Karpas-422 (cell line): ENCODE data around the gene IRAK1BP1. TPM values are rescaled to one million over a fixed set of nuclear protein-coding genes. Genes with fewer than 3 reads are reported as not detected.
"Not testable (repeated sequence)": the region's sequence is repeated elsewhere in the genome, so short reads cannot be mapped to it uniquely, and the experiment has no call there.

Experiments
- DNase-seq: peaks from one replicate; pipeline ENCODE4 v3.0.0-alpha.2; 2015
- H2AFZ ChIP-seq: fragments of 200-600 bp; sonication (generic); 2 replicates; pipeline ENCODE4 v1.6.1; 2014; ENCODE audit warnings: antibody characterized with exemption, low read length, mixed read lengths
- H3K27ac ChIP-seq: fragments of 200-600 bp; sonication (generic); 2 replicates; pipeline ENCODE4 v1.5.1; 2014; ENCODE audit warnings: mild to moderate bottlenecking, low read length, moderate library complexity
- H3K27me3 ChIP-seq: fragments of 200-600 bp; sonication (generic); 2 replicates; pipeline ENCODE4 v1.6.1; 2014; ENCODE audit warnings: low read length, mixed read lengths
- H3K36me3 ChIP-seq: fragments of 200-600 bp; sonication (generic); 2 replicates; pipeline ENCODE4 v1.6.1; 2014; ENCODE audit warnings: low read length, mixed read lengths; ENCODE audit not compliant: insufficient read depth
- H3K4me1 ChIP-seq: fragments of 200-600 bp; sonication (generic); 2 replicates; pipeline ENCODE4 v1.6.1; 2014; ENCODE audit warnings: mild to moderate bottlenecking, low read length, mixed read lengths
- H3K4me2 ChIP-seq: fragments of 200-600 bp; sonication (generic); 2 replicates; pipeline ENCODE4 v1.6.1; 2014; ENCODE audit warnings: low read length, low read depth, mild to moderate bottlenecking; ENCODE audit not compliant: poor library complexity, severe bottlenecking
- H3K4me3 ChIP-seq: fragments of 200-600 bp; sonication (generic); 2 replicates; pipeline ENCODE4 v1.5.1; 2014; ENCODE audit warnings: mild to moderate bottlenecking, antibody characterized with exemption, low read length, mixed read lengths
- H3K79me2 ChIP-seq: fragments of 200-600 bp; sonication (generic); 2 replicates; pipeline ENCODE4 v1.6.1; 2014; ENCODE audit warnings: mild to moderate bottlenecking, low read length, mixed read lengths
- H3K9ac ChIP-seq: fragments of 200-600 bp; sonication (generic); 2 replicates; pipeline ENCODE4 v1.6.0; 2014; ENCODE audit warnings: low read length
- H3K9me2 ChIP-seq: fragments of 200-600 bp; sonication (generic), shearing (Covaris generic); replicated peaks from 2 replicates; pipeline ENCODE4 v1.6.0; 2014; ENCODE audit warnings: mild to moderate bottlenecking, low read length, moderate library complexity; ENCODE audit not compliant: insufficient read depth
- H3K9me3 ChIP-seq: fragments of 300-700, 200-600 bp; sonication (generic); 2 replicates; pipeline ENCODE4 v1.6.1; 2014; ENCODE audit warnings: low read length, mixed read lengths
- H4K20me1 ChIP-seq: fragments of 200-600 bp; sonication (generic); 2 replicates; pipeline ENCODE4 v1.6.1; 2014; ENCODE audit warnings: mild to moderate bottlenecking, antibody characterized with exemption, low read length, low read depth; ENCODE audit not compliant: insufficient read depth
- total RNA-seq: library from RNA; depleted of rRNA; stranded (reverse); fragments of >200 nt; shearing (Covaris generic); gene quantifications from 2 replicates; pipeline ENCODE4 v1.2.3, GENCODE V29; 2014; ENCODE audit warnings: low replicate concordance

Gene IRAK1BP1
- total RNA-seq, 1 experiment from 2014 or later = 16.5 TPM

- H3K9ac ChIP-seq = no peak overlapping the region
- no peak for DNase-seq
Measured at GRCh38 chr6:78861509-78861908, 5.8 kb upstream of the IRAK1BP1 start.

GRCh38 chr6:78863576-78863975 lies 3.8 kb upstream of the IRAK1BP1 start:
- DNase-seq = no peak
- Histone ChIP-seq H2AFZ (no peak overlapping the region), H3K9me3 (no peaks in the 10 kb centered on the region), H3K36me3 (no peaks in the 10 kb centered on the region), H4K20me1 (no peaks in the 10 kb centered on the region), H3K27me3 (no peaks in the 10 kb centered on the region; the same call in 1 of the 2 replicates), H3K27ac (no peak overlapping the region), H3K4me1 (peaks cover 10% of the 10 kb centered on the region), H3K9me2 (no peaks in the 10 kb centered on the region), H3K4me3 (no peak overlapping the region), H3K4me2 (no peak overlapping the region), H3K9ac (no peak overlapping the region), H3K79me2 (peaks cover 14% of the 10 kb centered on the region)

More at GRCh38 chr6:78861509-78861908, 5.8 kb upstream of the IRAK1BP1 start:
- Histone ChIP-seq H3K79me2 (peaks cover 6% of the 10 kb centered on the region), H3K9me3 (no peaks in the 10 kb centered on the region), H4K20me1 (no peaks in the 10 kb centered on the region), H3K27ac (no peak overlapping the region), H3K4me3 (no peak overlapping the region), H3K36me3 (no peaks in the 10 kb centered on the region), H3K4me1 (peaks cover 6% of the 10 kb centered on the region), H2AFZ (no peak overlapping the region), H3K4me2 (no peak overlapping the region), H3K27me3 (no peaks in the 10 kb centered on the region; the same call in 1 of the 2 replicates), H3K9me2 (no peaks in the 10 kb centered on the region)

GRCh38 chr6:78864957-78865356 lies 2.4 kb upstream of the IRAK1BP1 start:
- no peaks in the 10 kb centered on the region for H4K20me1 ChIP-seq
- no peak for DNase-seq
- H3K9me3 ChIP-seq = no peaks in the 10 kb centered on the region
- H3K27ac ChIP-seq = no peak overlapping the region
- no peaks in the 10 kb centered on the region for H3K36me3 ChIP-seq
- H3K4me3 ChIP-seq = no peak overlapping the region
- no peaks in the 10 kb centered on the region; the same call in 1 of the 2 replicates for H3K27me3 ChIP-seq
- peaks cover 18% of the 10 kb centered on the region for H3K4me1 ChIP-seq
- no peaks in the 10 kb centered on the region for H3K9me2 ChIP-seq
- H3K79me2 ChIP-seq = peaks cover 26% of the 10 kb centered on the region
- H3K9ac ChIP-seq = no peak overlapping the region
- no peak overlapping the region for H2AFZ ChIP-seq
- no peak overlapping the region for H3K4me2 ChIP-seq

- no peaks in the 10 kb centered on the region for H4K20me1 ChIP-seq
- H3K36me3 ChIP-seq = peaks cover 4% of the 10 kb centered on the region; the same call in 1 of the 2 replicates
- H3K27me3 ChIP-seq = no peaks in the 10 kb centered on the region
- H3K79me2 ChIP-seq = peaks cover 46% of the 10 kb centered on the region
- H2AFZ ChIP-seq = peak overlapping the region; percentile 89
- H3K9me3 ChIP-seq = no peaks in the 10 kb centered on the region
- H3K4me2 ChIP-seq = peak overlapping the region; percentile 88
- no peaks in the 10 kb centered on the region for H3K9me2 ChIP-seq
- H3K4me1 ChIP-seq = peaks cover 18% of the 10 kb centered on the region
- H3K27ac ChIP-seq = peak overlapping the region; percentile 91
- DNase-seq = no peak
- peak overlapping the region; percentile 90 for H3K4me3 ChIP-seq
- H3K9ac ChIP-seq = peak overlapping the region; percentile 83
Measured at GRCh38 chr6:78867020-78867369, 356 bp upstream of the IRAK1BP1 start.

GRCh38 chr6:78868116-78868515 lies 765 bp downstream of the IRAK1BP1 start:
- no peaks in the 10 kb centered on the region for H3K9me2 ChIP-seq
- peaks cover 18% of the 10 kb centered on the region for H3K4me1 ChIP-seq
- H3K27ac ChIP-seq = peak overlapping the region; percentile 91
- peak overlapping the region; percentile 90 for H3K4me3 ChIP-seq
- DNase-seq = peak; percentile 69
- no peaks in the 10 kb centered on the region for H4K20me1 ChIP-seq
- H3K9me3 ChIP-seq = no peaks in the 10 kb centered on the region
- peaks cover 55% of the 10 kb centered on the region for H3K79me2 ChIP-seq
- H3K4me2 ChIP-seq = peak overlapping the region; percentile 88
- peak overlapping the region; percentile 83 for H3K9ac ChIP-seq
- H2AFZ ChIP-seq = peak overlapping the region; percentile 89
- peaks cover 8% of the 10 kb centered on the region; the same call in 1 of the 2 replicates for H3K36me3 ChIP-seq
- no peaks in the 10 kb centered on the region for H3K27me3 ChIP-seq

- Histone ChIP-seq H3K9me2 (no peaks in the 10 kb centered on the region), H2AFZ (no peak overlapping the region), H4K20me1 (no peaks in the 10 kb centered on the region)
Measured at GRCh38 chr6:78875505-78875904, 8.2 kb downstream of the IRAK1BP1 start.

GRCh38 chr6:78883651-78884050 lies 16.3 kb downstream of the IRAK1BP1 start:
- DNase-seq = no peak
- no peak overlapping the region for H3K27ac ChIP-seq
- H3K9me2 ChIP-seq = no peaks in the 10 kb centered on the region
- peaks cover 26% of the 10 kb centered on the region; the same call in 1 of the 2 replicates for H3K36me3 ChIP-seq
- no peaks in the 10 kb centered on the region for H3K4me1 ChIP-seq
- no peaks in the 10 kb centered on the region for H4K20me1 ChIP-seq
- H3K4me3 ChIP-seq = no peak overlapping the region
- H3K9ac ChIP-seq = no peak overlapping the region
- H2AFZ ChIP-seq = no peak overlapping the region
- peaks cover 15% of the 10 kb centered on the region; the same call in 1 of the 2 replicates for H3K79me2 ChIP-seq
- H3K9me3 ChIP-seq = no peaks in the 10 kb centered on the region
- no peak overlapping the region for H3K4me2 ChIP-seq
- H3K27me3 ChIP-seq = no peaks in the 10 kb centered on the region

More at GRCh38 chr6:78875505-78875904, 8.2 kb downstream of the IRAK1BP1 start:
- peaks cover 60% of the 10 kb centered on the region for H3K79me2 ChIP-seq
- H3K4me3 ChIP-seq = no peak overlapping the region
- H3K27me3 ChIP-seq = no peaks in the 10 kb centered on the region
- H3K4me1 ChIP-seq = no peaks in the 10 kb centered on the region
- no peak overlapping the region for H3K9ac ChIP-seq
- no peaks in the 10 kb centered on the region; the same call in 1 of the 2 replicates for H3K9me3 ChIP-seq
- no peak overlapping the region for H3K4me2 ChIP-seq
- peaks cover 47% of the 10 kb centered on the region for H3K36me3 ChIP-seq
- no peak for DNase-seq
- H3K27ac ChIP-seq = no peak overlapping the region

- Histone ChIP-seq H3K36me3 (peaks cover 22% of the 10 kb centered on the region; the same call in 1 of the 2 replicates), H3K79me2 (peaks cover 21% of the 10 kb centered on the region)
- not testable (repeated sequence) for H2AFZ ChIP-seq, H3K4me1 ChIP-seq, H3K9ac ChIP-seq, DNase-seq, H3K27me3 ChIP-seq, H3K9me3 ChIP-seq, H4K20me1 ChIP-seq, H3K27ac ChIP-seq, H3K4me2 ChIP-seq, H3K4me3 ChIP-seq, H3K9me2 ChIP-seq
Measured at GRCh38 chr6:78889901-78890300, 22.6 kb downstream of the IRAK1BP1 start.
